Mesenchymal stem cell (in vitro differentiated cells and primary cell): ENCODE results near the gene EFR3B.

ENCODE experiments used
- DNase-seq: peaks from one replicate; pipeline ENCODE4 v3.0.0-alpha.2; 2013
- H2AFZ ChIP-seq: one replicate; pipeline ENCODE4 v1.6.1; 2013; ENCODE audit warnings: low read depth, mild to moderate bottlenecking, control low read depth, inconsistent platforms, low read length, moderate library complexity
- H2AK5ac ChIP-seq: 2 replicates; pipeline ENCODE4 v1.6.1; 2013; ENCODE audit warnings: low read length, moderate library complexity, mild to moderate bottlenecking, inconsistent platforms; ENCODE audit not compliant: severe bottlenecking
- H2BK120ac ChIP-seq: one replicate; pipeline ENCODE4 v1.6.1; 2013; ENCODE audit warnings: low read depth, mild to moderate bottlenecking, inconsistent platforms, low read length, moderate library complexity
- H2BK12ac ChIP-seq, 2 experiments: one replicate each; pipeline ENCODE4 v1.6.1; 2013; ENCODE audit warnings: inconsistent platforms in 2 of 2, low read length in 2 of 2, mild to moderate bottlenecking in 2 of 2, moderate library complexity in 2 of 2, control low read depth in 1 of 2
- H2BK15ac ChIP-seq: one replicate; pipeline ENCODE4 v1.6.1; 2013; ENCODE audit warnings: mild to moderate bottlenecking, low read depth, inconsistent platforms; ENCODE audit not compliant: poor library complexity, severe bottlenecking
- H2BK5ac ChIP-seq: 2 replicates; pipeline ENCODE4 v1.6.1; 2013; ENCODE audit warnings: low read depth, mild to moderate bottlenecking, low read length, control low read depth, inconsistent platforms; ENCODE audit not compliant: poor library complexity, severe bottlenecking
- H3K14ac ChIP-seq, 2 experiments: one replicate each; pipeline ENCODE4 v1.6.1; 2013; ENCODE audit warnings: inconsistent platforms in 2 of 2, low read length in 2 of 2, control low read depth in 1 of 2, mild to moderate bottlenecking in 1 of 2, moderate library complexity in 1 of 2
- H3K18ac ChIP-seq, 2 experiments: one replicate each; pipeline ENCODE4 v1.6.1; 2013; ENCODE audit warnings: inconsistent platforms in 2 of 2, low read length in 2 of 2, control low read depth in 1 of 2, low read depth in 1 of 2, mild to moderate bottlenecking in 1 of 2
- H3K23ac ChIP-seq, 2 experiments: one replicate each; pipeline ENCODE4 v1.6.1; 2013; ENCODE audit warnings: inconsistent platforms in 2 of 2, low read length in 2 of 2, mild to moderate bottlenecking in 2 of 2, moderate library complexity in 2 of 2, control low read depth in 1 of 2
- H3K27ac ChIP-seq: 2 replicates; pipeline ENCODE4 v1.5.1; 2013; ENCODE audit warnings: mild to moderate bottlenecking, moderate library complexity, low read length, control low read depth, inconsistent platforms; ENCODE audit not compliant: poor library complexity, severe bottlenecking
- H3K27me3 ChIP-seq, 2 experiments: 2 replicates each; pipeline versions ENCODE4 v1.6.1 to v1.7.0; 2013; ENCODE audit warnings: low read length in 2 of 2, mild to moderate bottlenecking in 2 of 2, moderate library complexity in 2 of 2, control low read depth in 1 of 2, inconsistent platforms in 1 of 2; ENCODE audit not compliant: control insufficient read depth in 1 of 2, insufficient read depth in 1 of 2
- H3K36me3 ChIP-seq, 2 experiments: 2 replicates each; pipeline versions ENCODE4 v1.6.1 to v1.7.0; 2013; ENCODE audit warnings: low read length in 2 of 2, control low read depth in 1 of 2, inconsistent platforms in 1 of 2, low read depth in 1 of 2, mild to moderate bottlenecking in 1 of 2; ENCODE audit not compliant: insufficient read depth in 2 of 2, control insufficient read depth in 1 of 2
- H3K4ac ChIP-seq, 2 experiments: one replicate each; pipeline ENCODE4 v1.6.1; 2013; ENCODE audit warnings: inconsistent platforms in 2 of 2, low read length in 2 of 2, mild to moderate bottlenecking in 2 of 2, moderate library complexity in 2 of 2, control low read depth in 1 of 2, low read depth in 1 of 2
- H3K4me1 ChIP-seq: 2 replicates; pipeline ENCODE4 v1.6.1; 2013; ENCODE audit warnings: low read depth, low read length, control low read depth; ENCODE audit not compliant: control insufficient read depth, insufficient read depth
- H3K4me2 ChIP-seq: 2 replicates; pipeline ENCODE4 v1.6.1; 2013; ENCODE audit warnings: low read length, mild to moderate bottlenecking, inconsistent platforms; ENCODE audit not compliant: poor library complexity, severe bottlenecking
- H3K4me3 ChIP-seq, 2 experiments: 2 replicates each; pipeline versions ENCODE4 v1.5.1 to v1.7.0; 2013; ENCODE audit warnings: low read length in 2 of 2, mild to moderate bottlenecking in 2 of 2, control low read depth in 1 of 2, low read depth in 1 of 2; ENCODE audit not compliant: insufficient read depth in 1 of 2
- H3K79me1 ChIP-seq: replicated peaks from 2 replicates; pipeline ENCODE4 v1.6.1; 2013; ENCODE audit warnings: mild to moderate bottlenecking, control low read depth, low read length, inconsistent platforms; ENCODE audit not compliant: poor library complexity, severe bottlenecking
- H3K9ac ChIP-seq: 2 replicates; pipeline ENCODE4 v1.7.0; 2013; ENCODE audit warnings: mild to moderate bottlenecking, low read length, moderate library complexity
- H3K9me3 ChIP-seq: 2 replicates; pipeline ENCODE4 v1.7.0; 2013; ENCODE audit warnings: mild to moderate bottlenecking, low read length; ENCODE audit not compliant: control insufficient read depth
- H4K8ac ChIP-seq: one replicate; pipeline ENCODE4 v1.6.1; 2013; ENCODE audit warnings: inconsistent platforms, mild to moderate bottlenecking, low read length, moderate library complexity
- H4K91ac ChIP-seq: one replicate; pipeline ENCODE4 v1.6.1; 2013; ENCODE audit warnings: mild to moderate bottlenecking, low read length, inconsistent platforms
- WGBS: methylation state at CpG from one replicate; pipeline ENCODE4 v1.1.7; 2013; ENCODE audit warnings: mixed read lengths; 5-methylcytosine and 5-hydroxymethylcytosine counted together

The EFR3B gene

GRCh38 chr2:25000036-25000435, 41.8 kb upstream of the EFR3B start:
- no peak overlapping the region for H2AK5ac ChIP-seq
- no peak overlapping the region for H3K23ac ChIP-seq
- no peaks in the 10 kb centered on the region for H3K9me3 ChIP-seq
- no peak overlapping the region for H3K18ac ChIP-seq
- H3K36me3 ChIP-seq: no peaks in the 10 kb centered on the region
- H3K14ac ChIP-seq: no peak overlapping the region
- H2AFZ ChIP-seq: no peak overlapping the region
- H3K4me1 ChIP-seq: no peaks in the 10 kb centered on the region
- no peak overlapping the region for H4K91ac ChIP-seq
- no peak overlapping the region for H2BK5ac ChIP-seq
- no peak overlapping the region for H2BK12ac ChIP-seq
- DNase-seq: no peak
- no peaks in the 10 kb centered on the region for H3K79me1 ChIP-seq
- peak overlapping the region; percentile 57 for H3K9ac ChIP-seq
- peak overlapping the region in 1 of 2 experiments; percentile 9 for H3K4me3 ChIP-seq
- H3K4ac ChIP-seq: no peak overlapping the region
- H2BK15ac ChIP-seq: no peak overlapping the region
- H4K8ac ChIP-seq: no peak overlapping the region
- no peak overlapping the region for H2BK120ac ChIP-seq
- H3K27ac ChIP-seq: no peak overlapping the region
- WGBS: 85% methylated on average over 3 of the region's 4 CpGs
- H3K4me2 ChIP-seq: no peak overlapping the region
- H3K27me3 ChIP-seq: peaks cover 0 to 18% of the 10 kb centered on the region in 2 experiments

- H2AK5ac ChIP-seq: no peak overlapping the region
- H3K4me2 ChIP-seq: no peak overlapping the region
- H2BK5ac ChIP-seq: no peak overlapping the region
- no peak overlapping the region for H4K8ac ChIP-seq
- H3K14ac ChIP-seq: no peak overlapping the region
- H3K36me3 ChIP-seq: no peaks in the 10 kb centered on the region
- H3K23ac ChIP-seq: no peak overlapping the region
- H2BK120ac ChIP-seq: no peak overlapping the region
- H3K4ac ChIP-seq: no peak overlapping the region
- H2BK15ac ChIP-seq: no peak overlapping the region
- H3K4me3 ChIP-seq: peak overlapping the region in 1 of 2 experiments; percentile 9
- no peak overlapping the region for H4K91ac ChIP-seq
- no peak overlapping the region for H2AFZ ChIP-seq
- H3K9ac ChIP-seq: peak overlapping the region; percentile 57
- H3K27ac ChIP-seq: no peak overlapping the region
- H3K9me3 ChIP-seq: no peaks in the 10 kb centered on the region
- WGBS: 74% methylated on average over 6 of the region's 6 CpGs
- H3K4me1 ChIP-seq: no peaks in the 10 kb centered on the region
- no peak for DNase-seq
- H3K27me3 ChIP-seq: peaks cover 0 to 21% of the 10 kb centered on the region in 2 experiments
- no peak overlapping the region for H3K18ac ChIP-seq
- no peak overlapping the region for H2BK12ac ChIP-seq
- no peaks in the 10 kb centered on the region for H3K79me1 ChIP-seq
Observed at GRCh38 chr2:25000503-25001324, 41.2 kb upstream of the EFR3B start.

- no peak overlapping the region for H3K14ac ChIP-seq
- no peaks in the 10 kb centered on the region for H3K4me1 ChIP-seq
- H3K36me3 ChIP-seq: no peaks in the 10 kb centered on the region
- H3K27ac ChIP-seq: no peak overlapping the region
- no peak overlapping the region for H3K23ac ChIP-seq
- H3K4ac ChIP-seq: no peak overlapping the region
- no peak overlapping the region for H2BK5ac ChIP-seq
- no peak overlapping the region for H3K18ac ChIP-seq
- H2BK15ac ChIP-seq: no peak overlapping the region
- H4K8ac ChIP-seq: no peak overlapping the region
- H3K79me1 ChIP-seq: no peaks in the 10 kb centered on the region
- H3K9ac ChIP-seq: no peak overlapping the region
- H2AK5ac ChIP-seq: no peak overlapping the region
- H2BK120ac ChIP-seq: no peak overlapping the region
- H3K4me2 ChIP-seq: no peak overlapping the region
- H2AFZ ChIP-seq: no peak overlapping the region
- H3K9me3 ChIP-seq: no peaks in the 10 kb centered on the region
- H3K4me3 ChIP-seq: no peak overlapping the region
- H3K27me3 ChIP-seq: peaks cover 0 to 21% of the 10 kb centered on the region in 2 experiments
- H4K91ac ChIP-seq: no peak overlapping the region
- no peak overlapping the region for H2BK12ac ChIP-seq
- DNase-seq: no peak
- WGBS: 90% methylated on average over 7 of the region's 7 CpGs
Observed at GRCh38 chr2:25001325-25001637, 40.6 kb upstream of the EFR3B start.

DNA sequence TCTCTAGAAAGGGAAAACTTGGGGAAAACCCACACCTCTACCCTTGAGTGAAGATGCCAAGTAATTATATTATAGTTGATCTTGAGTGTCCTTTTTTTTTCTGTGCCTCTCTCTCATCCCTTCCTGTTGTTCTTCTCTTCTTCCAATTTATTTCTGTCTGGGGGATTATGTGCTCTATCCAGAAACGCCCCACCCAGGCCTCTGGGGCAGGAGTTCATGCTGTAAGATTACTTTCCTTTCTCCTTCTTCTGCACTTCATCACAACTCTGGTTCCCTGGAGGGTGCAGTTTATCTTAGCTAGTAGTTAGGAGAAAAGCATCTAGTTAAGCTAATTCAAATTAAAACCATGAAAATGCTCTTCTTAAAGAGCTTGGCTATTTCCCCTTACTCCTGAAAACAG, 39.8 kb upstream of the EFR3B start:
- DNase-seq: no peak
- Histone ChIP-seq H3K79me1 (no peaks in the 10 kb centered on the region), H2BK5ac (no peak overlapping the region), H2BK12ac (no peak overlapping the region), H3K36me3 (no peaks in the 10 kb centered on the region), H3K18ac (no peak overlapping the region), H3K4me3 (no peak overlapping the region), H4K91ac (no peak overlapping the region), H2BK120ac (no peak overlapping the region), H2AK5ac (no peak overlapping the region), H3K4ac (no peak overlapping the region), H3K9me3 (no peaks in the 10 kb centered on the region), H3K14ac (no peak overlapping the region), H3K23ac (no peak overlapping the region), H4K8ac (no peak overlapping the region), H3K9ac (no peak overlapping the region), H3K4me1 (no peaks in the 10 kb centered on the region), H3K27ac (no peak overlapping the region), H2AFZ (no peak overlapping the region), H3K27me3 (peaks cover 0 to 21% of the 10 kb centered on the region in 2 experiments), H3K4me2 (no peak overlapping the region), H2BK15ac (no peak overlapping the region)
- WGBS: 57% methylated on average over 1 of the region's 1 CpG
